ENCODE measurements around the gene TGM6.

TGM6 gene

DNA sequence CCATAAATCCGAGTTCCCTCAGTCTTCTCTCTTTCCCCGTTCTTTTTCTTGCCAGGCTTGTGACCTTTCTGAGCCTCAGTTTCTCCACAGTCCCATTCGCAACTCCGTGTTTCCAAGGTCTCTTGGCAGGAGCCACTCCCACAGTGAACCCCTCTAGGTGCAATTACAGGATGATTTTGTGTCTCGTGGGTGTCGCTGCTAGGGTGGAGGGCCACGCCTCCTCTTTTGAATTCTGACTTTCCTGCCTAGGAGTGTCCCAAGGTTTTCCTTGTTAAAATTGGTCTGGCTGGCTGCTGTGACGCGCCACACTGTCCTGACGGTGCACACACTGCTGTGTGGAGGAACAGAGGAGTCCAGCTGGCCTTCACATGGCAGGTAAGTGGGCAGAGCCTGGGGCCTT is at the start of gene TGM6:
TSS of gene TGM6 (plus strand) at position 301 of the 400 bp plus-strand sequence. CDS start at position 369, 68 bp downstream.
- Histone ChIP-seq H3K36me3 (ENCODE audit: insufficient read depth, low read depth, low read length) (no peaks in the 10 kb centered on the region), H3K4me3 (ENCODE audit: low read length) (no peak within 1 kb of the TSS), H3K9me3 (ENCODE audit: insufficient read depth, low read depth, low read length) (no peaks in the 10 kb centered on the region), H3K4me1 (ENCODE audit: insufficient read depth, low read length) (peaks cover 5% of the 10 kb centered on the region; the same call in 1 of the 2 replicates), H3K9ac (ENCODE audit: low read depth, low read length) (no peak within 1 kb of the TSS; the same call in 1 of the 2 replicates), H3K27me3 (ENCODE audit: insufficient read depth, low read length) (no peaks in the 10 kb centered on the region), H3K27ac (ENCODE audit: low read length) (no peak within 1 kb of the TSS)

DNA sequence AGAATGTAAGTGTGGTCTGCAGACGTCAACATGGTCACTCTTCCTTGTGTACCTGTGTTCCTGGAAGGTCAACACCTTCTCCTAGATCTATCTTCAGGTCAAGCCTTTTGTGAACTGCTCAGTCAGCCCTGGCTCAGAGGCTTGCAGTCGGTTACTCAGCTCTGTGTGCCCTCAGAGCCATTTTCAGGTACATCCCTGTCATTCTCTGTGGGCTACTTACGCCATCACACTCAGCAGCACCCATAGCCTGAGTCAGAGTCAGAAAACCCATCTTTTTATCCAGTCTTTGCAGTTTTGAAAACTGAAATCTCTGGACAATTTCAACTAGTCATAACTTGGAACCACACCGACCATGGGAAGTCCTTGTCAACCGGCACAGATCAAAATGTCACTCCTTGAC is 49.6 kb upstream of the TGM6 start:
- Histone ChIP-seq H3K4me1 (ENCODE audit: insufficient read depth, low read length) (no peaks in the 10 kb centered on the region), H3K27me3 (ENCODE audit: insufficient read depth, low read length) (no peaks in the 10 kb centered on the region), H3K27ac (ENCODE audit: low read length) (no peak overlapping the region), H3K9me3 (ENCODE audit: insufficient read depth, low read depth, low read length) (no peaks in the 10 kb centered on the region), H3K4me3 (ENCODE audit: low read length) (no peak overlapping the region), H3K36me3 (ENCODE audit: insufficient read depth, low read depth, low read length) (no peaks in the 10 kb centered on the region), H3K9ac (ENCODE audit: low read depth, low read length) (no peak overlapping the region)

DNA sequence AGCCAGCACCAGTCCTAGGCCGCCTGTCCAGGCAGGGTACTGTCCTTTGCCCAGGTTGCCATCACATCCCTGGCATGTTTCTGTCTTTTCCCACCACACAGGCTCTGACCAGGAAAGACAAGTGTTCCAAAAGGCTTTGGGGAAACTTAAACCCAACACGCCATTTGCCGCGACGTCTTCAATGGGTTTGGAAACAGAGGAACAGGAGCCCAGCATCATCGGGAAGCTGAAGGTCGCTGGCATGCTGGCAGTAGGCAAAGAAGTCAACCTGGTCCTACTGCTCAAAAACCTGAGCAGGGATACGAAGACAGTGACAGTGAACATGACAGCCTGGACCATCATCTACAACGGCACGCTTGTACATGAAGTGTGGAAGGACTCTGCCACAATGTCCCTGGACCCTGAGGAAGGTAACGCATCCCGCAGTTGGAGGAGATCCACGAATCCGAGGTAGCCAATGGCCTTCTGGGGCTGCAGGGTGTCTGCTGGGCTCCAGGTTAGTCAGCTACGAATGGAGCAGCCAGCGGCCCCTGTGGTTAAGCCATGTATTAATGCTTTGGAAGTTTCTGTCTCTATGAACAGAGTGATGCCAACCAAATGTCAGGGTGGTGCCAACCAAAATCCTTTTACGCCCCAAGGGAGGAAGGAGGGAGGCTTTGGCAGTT is 48.7 kb upstream of the TGM6 start:
- Histone ChIP-seq H3K9me3 (ENCODE audit: insufficient read depth, low read depth, low read length) (no peaks in the 10 kb centered on the region), H3K4me1 (ENCODE audit: insufficient read depth, low read length) (no peaks in the 10 kb centered on the region), H3K27me3 (ENCODE audit: insufficient read depth, low read length) (no peaks in the 10 kb centered on the region), H3K36me3 (ENCODE audit: insufficient read depth, low read depth, low read length) (no peaks in the 10 kb centered on the region), H3K9ac (ENCODE audit: low read depth, low read length) (no peak overlapping the region), H3K4me3 (ENCODE audit: low read length) (no peak overlapping the region), H3K27ac (ENCODE audit: low read length) (no peak overlapping the region)

DNA sequence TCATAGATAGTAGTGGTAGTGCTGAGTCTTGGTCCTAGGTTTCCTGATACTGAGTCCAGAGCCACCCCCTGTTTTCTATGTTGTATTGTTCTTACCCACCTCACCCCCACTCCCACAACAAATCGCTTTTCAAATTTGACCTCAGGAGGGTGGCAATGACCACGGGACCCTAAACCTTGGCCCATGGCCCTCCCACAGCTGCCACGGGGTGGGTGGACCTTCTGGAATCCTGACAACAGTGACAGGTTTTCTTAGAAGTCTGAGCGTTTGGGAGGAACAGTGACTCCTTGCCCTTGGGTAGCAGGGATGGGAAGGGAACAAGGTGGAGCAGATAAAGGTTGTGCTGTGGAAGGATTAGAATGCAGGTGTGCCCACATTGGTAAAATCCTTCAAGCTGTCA is 48.0 kb upstream of the TGM6 start:
- no peaks in the 10 kb centered on the region for H3K9me3 ChIP-seq (ENCODE audit: insufficient read depth, low read depth, low read length)
- H3K27me3 ChIP-seq (ENCODE audit: insufficient read depth, low read length): no peaks in the 10 kb centered on the region
- H3K36me3 ChIP-seq (ENCODE audit: insufficient read depth, low read depth, low read length): no peaks in the 10 kb centered on the region
- no peak overlapping the region for H3K9ac ChIP-seq (ENCODE audit: low read depth, low read length)
- H3K27ac ChIP-seq (ENCODE audit: low read length): no peak overlapping the region
- H3K4me1 ChIP-seq (ENCODE audit: insufficient read depth, low read length): no peaks in the 10 kb centered on the region
- H3K4me3 ChIP-seq (ENCODE audit: low read length): no peak overlapping the region

DNA sequence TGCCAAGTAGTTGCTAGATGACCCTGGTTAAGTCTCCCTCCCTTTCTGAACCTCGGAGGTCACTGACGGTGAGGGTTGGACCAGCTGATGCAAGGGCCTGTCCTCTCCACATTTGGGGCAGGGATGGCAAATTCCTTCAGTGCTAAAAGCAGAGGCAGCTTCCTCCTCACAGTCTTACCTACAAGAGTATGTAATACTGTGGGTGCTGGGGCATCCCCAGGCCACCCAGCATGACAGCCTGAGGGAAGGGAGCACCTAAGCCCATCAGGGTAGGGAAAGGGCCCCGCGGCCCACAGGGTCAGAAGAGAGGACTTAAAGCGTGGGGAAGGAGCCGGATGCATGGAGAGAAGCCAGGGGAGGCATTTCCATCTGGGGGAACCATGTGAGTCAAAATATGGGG is 46.9 kb upstream of the TGM6 start:
- Histone ChIP-seq H3K36me3 (ENCODE audit: insufficient read depth, low read depth, low read length) (no peaks in the 10 kb centered on the region), H3K9me3 (ENCODE audit: insufficient read depth, low read depth, low read length) (no peaks in the 10 kb centered on the region), H3K4me1 (ENCODE audit: insufficient read depth, low read length) (no peaks in the 10 kb centered on the region), H3K9ac (ENCODE audit: low read depth, low read length) (no peak overlapping the region), H3K4me3 (ENCODE audit: low read length) (no peak overlapping the region), H3K27ac (ENCODE audit: low read length) (no peak overlapping the region), H3K27me3 (ENCODE audit: insufficient read depth, low read length) (no peaks in the 10 kb centered on the region)

DNA sequence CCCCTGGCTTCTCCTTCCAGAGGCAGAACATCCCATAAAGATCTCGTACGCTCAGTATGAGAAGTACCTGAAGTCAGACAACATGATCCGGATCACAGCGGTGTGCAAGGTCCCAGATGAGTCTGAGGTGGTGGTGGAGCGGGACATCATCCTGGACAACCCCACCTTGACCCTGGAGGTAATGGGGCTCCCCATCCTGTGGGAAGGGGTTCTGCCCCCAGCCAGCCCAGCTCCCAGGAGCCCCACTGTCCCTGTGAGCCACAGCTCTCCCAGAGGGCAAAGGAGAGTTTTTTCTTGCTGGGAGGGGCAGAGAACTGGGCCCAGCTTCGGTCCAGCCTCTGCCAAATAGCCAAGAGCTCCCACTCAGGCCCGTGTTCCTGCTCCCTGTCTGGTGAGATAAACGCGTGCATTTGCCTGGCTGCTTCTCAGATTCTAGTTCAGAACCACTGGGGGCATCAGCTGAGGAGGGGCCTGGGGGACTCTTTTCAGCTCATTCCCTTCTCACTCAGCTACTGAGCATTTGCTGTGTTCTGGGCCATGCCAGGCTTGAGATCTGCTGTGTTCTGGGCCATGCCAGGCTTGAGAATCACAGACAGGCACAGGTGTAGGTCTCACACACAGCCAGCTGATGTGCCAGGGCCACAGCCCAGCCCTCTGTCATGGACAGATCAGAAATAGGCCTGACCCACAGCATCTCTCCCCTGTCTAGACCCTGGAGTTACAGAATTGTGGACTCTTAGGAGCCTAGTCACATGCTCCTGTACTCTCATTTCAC is 45.4 kb upstream of the TGM6 start:
- H3K9ac ChIP-seq (ENCODE audit: low read depth, low read length): no peak overlapping the region
- no peak overlapping the region for H3K27ac ChIP-seq (ENCODE audit: low read length)
- H3K27me3 ChIP-seq (ENCODE audit: insufficient read depth, low read length): no peaks in the 10 kb centered on the region
- no peaks in the 10 kb centered on the region for H3K9me3 ChIP-seq (ENCODE audit: insufficient read depth, low read depth, low read length)
- H3K4me3 ChIP-seq (ENCODE audit: low read length): no peak overlapping the region
- no peaks in the 10 kb centered on the region for H3K4me1 ChIP-seq (ENCODE audit: insufficient read depth, low read length)
- no peaks in the 10 kb centered on the region for H3K36me3 ChIP-seq (ENCODE audit: insufficient read depth, low read depth, low read length)

DNA sequence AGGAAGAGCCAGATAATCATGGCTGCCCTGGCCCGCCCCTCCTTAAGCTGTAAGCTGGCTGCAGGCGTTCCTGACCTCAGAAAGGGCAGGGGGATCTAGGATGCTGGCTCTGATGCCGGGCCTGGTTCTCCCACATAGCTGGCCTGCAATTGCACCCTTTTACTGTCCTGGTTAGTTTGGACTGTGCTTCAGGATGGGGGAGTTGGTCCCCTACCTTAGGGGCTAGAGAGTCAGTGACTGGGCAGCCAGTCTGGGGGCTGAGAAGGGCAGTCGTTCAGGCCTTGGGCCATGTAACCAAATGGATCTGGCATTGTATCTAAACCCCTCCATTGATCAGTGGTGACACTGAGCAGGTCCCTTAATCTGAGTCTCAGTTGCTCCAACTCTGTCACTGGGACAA is 44.2 kb upstream of the TGM6 start:
- H3K9me3 ChIP-seq (ENCODE audit: insufficient read depth, low read depth, low read length): no peaks in the 10 kb centered on the region
- no peak overlapping the region for H3K27ac ChIP-seq (ENCODE audit: low read length)
- no peaks in the 10 kb centered on the region for H3K27me3 ChIP-seq (ENCODE audit: insufficient read depth, low read length)
- no peak overlapping the region for H3K9ac ChIP-seq (ENCODE audit: low read depth, low read length)
- no peaks in the 10 kb centered on the region for H3K36me3 ChIP-seq (ENCODE audit: insufficient read depth, low read depth, low read length)
- H3K4me3 ChIP-seq (ENCODE audit: low read length): no peak overlapping the region
- H3K4me1 ChIP-seq (ENCODE audit: insufficient read depth, low read length): no peaks in the 10 kb centered on the region

DNA sequence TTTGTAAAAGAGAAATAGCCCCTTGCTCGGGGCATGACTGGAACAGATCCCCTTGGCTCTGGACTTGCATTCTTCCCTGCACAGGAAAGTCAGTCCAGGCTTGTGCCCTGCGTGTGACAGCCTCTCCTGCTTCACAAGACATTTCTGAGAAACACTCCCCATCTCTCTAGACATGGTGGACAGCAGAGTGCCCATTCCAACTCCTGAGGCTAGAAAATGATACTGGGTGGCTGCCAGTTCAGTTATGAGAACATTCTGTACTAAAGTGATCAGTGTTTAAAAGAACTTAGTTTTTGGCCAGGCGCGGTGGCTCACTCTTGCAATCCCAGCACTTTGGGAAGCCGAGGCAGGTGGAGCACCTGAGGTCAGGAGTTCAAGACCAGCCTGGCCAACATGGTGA is 43.6 kb upstream of the TGM6 start:
- H3K27ac ChIP-seq (ENCODE audit: low read length): no peak overlapping the region
- no peaks in the 10 kb centered on the region for H3K9me3 ChIP-seq (ENCODE audit: insufficient read depth, low read depth, low read length)
- no peak overlapping the region for H3K4me3 ChIP-seq (ENCODE audit: low read length)
- H3K4me1 ChIP-seq (ENCODE audit: insufficient read depth, low read length): no peaks in the 10 kb centered on the region
- no peak overlapping the region for H3K9ac ChIP-seq (ENCODE audit: low read depth, low read length)
- H3K36me3 ChIP-seq (ENCODE audit: insufficient read depth, low read depth, low read length): no peaks in the 10 kb centered on the region
- no peaks in the 10 kb centered on the region for H3K27me3 ChIP-seq (ENCODE audit: insufficient read depth, low read length)

DNA sequence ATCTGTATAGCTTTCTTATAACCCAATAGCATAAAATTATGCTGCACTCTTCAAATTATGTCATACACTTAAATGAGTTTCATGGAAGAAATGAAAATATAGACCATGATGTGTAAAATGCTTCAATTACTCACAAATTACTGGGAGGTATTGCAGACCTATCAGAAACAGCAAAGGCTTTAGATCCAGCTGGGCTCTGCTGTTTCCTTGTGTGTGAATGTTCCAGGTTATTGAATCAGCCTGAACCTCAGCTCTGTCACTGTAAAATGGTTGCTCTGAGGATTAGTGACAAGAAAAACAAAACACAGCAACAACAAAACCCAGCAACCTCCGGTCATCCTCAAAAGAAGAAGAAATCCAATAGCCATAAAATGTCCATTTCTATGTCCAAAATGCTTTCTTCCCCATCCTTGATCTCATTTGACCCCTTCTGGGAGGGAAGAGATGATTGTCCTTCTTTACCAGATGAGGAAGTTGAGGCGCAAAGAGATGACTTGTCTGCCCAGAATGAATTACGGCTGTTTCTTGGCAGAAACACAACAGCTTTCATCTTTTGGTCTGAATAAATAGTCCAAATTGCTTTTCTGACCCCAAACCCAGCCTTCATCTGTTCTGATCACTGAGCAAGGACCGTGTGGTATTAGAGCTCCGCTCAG is 42.2 kb upstream of the TGM6 start:
- no peaks in the 10 kb centered on the region for H3K36me3 ChIP-seq (ENCODE audit: insufficient read depth, low read depth, low read length)
- no peaks in the 10 kb centered on the region for H3K9me3 ChIP-seq (ENCODE audit: insufficient read depth, low read depth, low read length)
- no peaks in the 10 kb centered on the region for H3K27me3 ChIP-seq (ENCODE audit: insufficient read depth, low read length)
- H3K4me3 ChIP-seq (ENCODE audit: low read length): no peak overlapping the region
- no peak overlapping the region for H3K9ac ChIP-seq (ENCODE audit: low read depth, low read length)
- H3K4me1 ChIP-seq (ENCODE audit: insufficient read depth, low read length): no peaks in the 10 kb centered on the region
- H3K27ac ChIP-seq (ENCODE audit: low read length): no peak overlapping the region

DNA sequence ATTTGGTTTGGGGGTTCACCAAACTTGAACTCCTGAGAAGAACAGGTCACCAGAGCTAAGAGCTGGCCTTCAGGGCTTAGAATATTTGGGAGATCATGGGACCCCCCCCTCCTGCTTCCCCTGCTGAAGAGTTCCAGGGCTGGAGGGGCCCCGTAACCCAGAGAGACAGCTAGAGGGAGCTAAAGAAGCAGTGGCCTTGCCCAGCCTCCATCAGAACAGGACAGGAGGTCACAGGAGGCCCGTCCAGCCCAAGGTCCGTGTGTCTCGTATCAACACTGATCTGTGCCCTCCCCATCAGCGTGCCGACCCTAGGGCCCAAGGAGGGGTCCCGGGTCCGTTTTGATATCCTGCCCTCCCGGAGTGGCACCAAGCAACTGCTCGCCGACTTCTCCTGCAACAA is 40.6 kb upstream of the TGM6 start:
- no peaks in the 10 kb centered on the region for H3K9me3 ChIP-seq (ENCODE audit: insufficient read depth, low read depth, low read length)
- no peak overlapping the region for H3K4me3 ChIP-seq (ENCODE audit: low read length)
- no peak overlapping the region for H3K27ac ChIP-seq (ENCODE audit: low read length)
- no peaks in the 10 kb centered on the region for H3K4me1 ChIP-seq (ENCODE audit: insufficient read depth, low read length)
- H3K27me3 ChIP-seq (ENCODE audit: insufficient read depth, low read length): no peaks in the 10 kb centered on the region
- no peaks in the 10 kb centered on the region for H3K36me3 ChIP-seq (ENCODE audit: insufficient read depth, low read depth, low read length)
- no peak overlapping the region for H3K9ac ChIP-seq (ENCODE audit: low read depth, low read length)

DNA sequence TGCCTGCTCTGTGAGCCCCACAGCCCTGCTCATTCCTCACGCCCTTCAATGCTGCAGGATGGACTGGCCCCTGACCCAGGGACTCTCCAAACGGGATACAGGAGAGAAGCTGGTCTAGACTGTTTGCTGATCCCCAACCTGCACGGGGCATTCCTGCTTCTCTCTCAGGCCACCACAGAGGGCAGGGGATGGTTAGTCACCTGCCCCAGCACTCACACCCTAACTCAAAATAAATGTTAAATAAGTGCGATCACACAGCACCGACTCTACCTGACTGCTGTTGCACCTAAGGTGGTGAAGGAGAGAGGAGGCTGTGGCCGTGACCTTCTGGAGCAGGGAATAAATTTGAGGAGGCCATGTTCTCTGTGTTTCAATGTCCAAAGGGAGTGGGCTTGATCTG is 39.9 kb upstream of the TGM6 start:
- no peaks in the 10 kb centered on the region for H3K27me3 ChIP-seq (ENCODE audit: insufficient read depth, low read length)
- H3K4me1 ChIP-seq (ENCODE audit: insufficient read depth, low read length): no peaks in the 10 kb centered on the region
- H3K27ac ChIP-seq (ENCODE audit: low read length): no peak overlapping the region
- H3K4me3 ChIP-seq (ENCODE audit: low read length): no peak overlapping the region
- H3K36me3 ChIP-seq (ENCODE audit: insufficient read depth, low read depth, low read length): no peaks in the 10 kb centered on the region
- no peaks in the 10 kb centered on the region for H3K9me3 ChIP-seq (ENCODE audit: insufficient read depth, low read depth, low read length)
- no peak overlapping the region for H3K9ac ChIP-seq (ENCODE audit: low read depth, low read length)

DNA sequence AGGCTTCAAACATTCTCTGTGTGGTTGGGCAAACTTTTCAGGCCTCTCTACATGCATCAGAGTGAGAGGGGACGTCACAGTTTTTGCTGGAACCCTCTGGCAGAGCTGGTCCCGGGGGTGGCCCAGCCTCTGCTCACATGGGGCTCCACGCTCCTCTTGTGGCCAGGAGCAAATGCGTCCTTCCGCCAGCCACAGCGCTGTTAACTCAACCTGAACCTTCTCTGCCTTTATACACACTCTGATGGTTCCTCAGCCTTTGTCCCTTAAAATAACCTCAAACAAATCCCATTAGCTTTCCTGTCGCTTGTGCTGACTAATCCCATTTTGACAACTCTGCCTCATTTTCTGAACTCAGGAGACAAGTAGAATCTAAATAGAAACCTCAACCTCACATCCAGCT is 39.4 kb upstream of the TGM6 start:
- Histone ChIP-seq H3K4me1 (ENCODE audit: insufficient read depth, low read length) (no peaks in the 10 kb centered on the region), H3K27ac (ENCODE audit: low read length) (no peak overlapping the region), H3K9me3 (ENCODE audit: insufficient read depth, low read depth, low read length) (no peaks in the 10 kb centered on the region), H3K9ac (ENCODE audit: low read depth, low read length) (no peak overlapping the region), H3K4me3 (ENCODE audit: low read length) (no peak overlapping the region), H3K36me3 (ENCODE audit: insufficient read depth, low read depth, low read length) (no peaks in the 10 kb centered on the region), H3K27me3 (ENCODE audit: insufficient read depth, low read length) (no peaks in the 10 kb centered on the region)
